K562 (cell line): Measurements from ENCODE around the gene RORB. TPM values are rescaled to one million over a fixed set of nuclear protein-coding genes. Genes with fewer than 3 reads are reported as not detected.
A peak's percentile ranks its signal among the peaks of the same experiment; 100 is the strongest.

Source experiments
- ATAC-seq: fragments of 200-7000 bp; cut with Tn5 transposase; 3 replicates; pipeline ENCODE4 v1.9.1; 2020; ENCODE audit warnings: moderate library complexity
- Bru-seq: library from RNA; stranded (reverse); fragments of 400-500 nt; gene quantifications from one replicate; lab custom pipeline; 2021; lab: Mats Ljungman, UMichigan
- BruChase-seq, 2 experiments: library from RNA; stranded (reverse); fragments of 400-500 nt; gene quantifications; one replicate each; lab custom pipeline; 2021; lab: Mats Ljungman, UMichigan
- BruUV-seq: library from RNA; stranded (reverse); fragments of 400-500 nt; replicated peaks from 2 replicates; lab custom pipeline; 2021; lab: Mats Ljungman, UMichigan
- CTCF ChIA-PET: fragments of 300-600 bp; formaldehyde crosslinking; extraction: SDS; loops from one replicate; lab custom pipeline; 2021; ENCODE audit warnings: low intra/inter-chr PET ratio; lab: Yijun Ruan, JAX
- POLR2A ChIA-PET: fragments of 300-600, 350-650 bp; sonication (Branson Sonifier 250); formaldehyde crosslinking; extraction: SDS; loops from one replicate; lab custom pipeline; 2021; ENCODE audit warnings: antibody characterized with exemption, inconsistent platforms; lab: Yijun Ruan, JAX
- DNase-seq, 4 experiments: peaks; one replicate each; pipeline versions ENCODE4 v3.0.0 to v3.0.0-alpha.2; 2011 to 2018; ENCODE audit warnings: low spot score in 3 of 4, mixed read lengths in 3 of 4; ENCODE audit errors: extremely low read depth in 1 of 4
- FAIRE-seq: peaks from 2 replicates; lab custom pipeline; 2011; peaks lifted over from hg19 to GRCh38; lab: Jason Lieb, UNC
- H2AFZ ChIP-seq: 2 replicates; pipeline ENCODE4 v1.6.0; 2011; ENCODE audit warnings: low read depth, low read length, control low read depth, inconsistent platforms
- H3K27ac ChIP-seq: fragments of 200-600 bp; 3 replicates; pipeline ENCODE4 v1.8.0; 2011; ENCODE audit warnings: low read depth, mild to moderate bottlenecking, control low read depth, inconsistent platforms, low read length, moderate library complexity, mixed read lengths; ENCODE audit errors: extremely low read depth
- H3K27me3 ChIP-seq, 2 experiments: fragments of 300-600 bp in 1 of 2; 2 replicates in 1 of 2; 3 replicates in 1 of 2; pipeline versions ENCODE4 v1.6.0 to v1.8.0; 2011; ENCODE audit warnings: inconsistent platforms in 2 of 2, low read length in 2 of 2, mild to moderate bottlenecking in 1 of 2, mixed read lengths in 1 of 2, moderate library complexity in 1 of 2; ENCODE audit not compliant: control insufficient read depth in 2 of 2, insufficient read depth in 2 of 2
- H3K36me3 ChIP-seq: fragments of 300-600 bp; 3 replicates; pipeline ENCODE4 v1.8.0; 2011; ENCODE audit warnings: mild to moderate bottlenecking, low read length, inconsistent platforms; ENCODE audit not compliant: control insufficient read depth, insufficient read depth
- H3K4me1 ChIP-seq, 2 experiments: fragments of 200-600 bp in 1 of 2; replicated peaks in 1 of 2; 2 replicates in 1 of 2; 3 replicates in 1 of 2; pipeline versions ENCODE4 v1.5.1 to v1.8.0; 2011; ENCODE audit warnings: inconsistent platforms in 2 of 2, low read length in 2 of 2, mild to moderate bottlenecking in 1 of 2, mixed read lengths in 1 of 2, moderate library complexity in 1 of 2; ENCODE audit not compliant: control insufficient read depth in 2 of 2, insufficient read depth in 2 of 2
- H3K4me2 ChIP-seq: 2 replicates; pipeline ENCODE4 v1.6.1; 2011; ENCODE audit warnings: low read length, control low read depth, inconsistent platforms, mixed read lengths; ENCODE audit not compliant: insufficient read depth
- H3K4me3 ChIP-seq: fragments of 200-600 bp; sonication (generic), shearing (Covaris generic); 2 replicates; pipeline ENCODE4 v1.5.1; 2016; ENCODE audit warnings: control low read depth, inconsistent platforms
- H3K79me2 ChIP-seq: fragments of 200-600 bp; 3 replicates; pipeline ENCODE4 v1.8.0; 2011; ENCODE audit warnings: low read length, inconsistent platforms; ENCODE audit not compliant: control insufficient read depth, insufficient read depth
- H3K9ac ChIP-seq, 2 experiments: 2 replicates each; pipeline versions ENCODE4 v1.6.0 to v1.6.1; 2011; ENCODE audit warnings: low read depth in 2 of 2, low read length in 2 of 2, control low read depth in 1 of 2, inconsistent platforms in 1 of 2, mild to moderate bottlenecking in 1 of 2, mixed read lengths in 1 of 2; ENCODE audit not compliant: insufficient read depth in 1 of 2
- H3K9me1 ChIP-seq: one replicate; pipeline ENCODE4 v1.6.0; 2011; ENCODE audit warnings: inconsistent platforms, mild to moderate bottlenecking, low read length, moderate library complexity; ENCODE audit not compliant: control insufficient read depth, insufficient read depth
- H3K9me3 ChIP-seq: replicated peaks from 2 replicates; pipeline ENCODE4 v1.5.1; 2011; ENCODE audit warnings: low read depth, low read length, inconsistent platforms; ENCODE audit not compliant: control insufficient read depth, insufficient read depth
- H4K20me1 ChIP-seq: replicated peaks from 2 replicates; pipeline ENCODE4 v1.6.1; 2011; ENCODE audit warnings: low read length, inconsistent platforms, mixed read lengths; ENCODE audit not compliant: control insufficient read depth, insufficient read depth
- CAMTA2 ChIP-seq: fragments of 250-450 bp; sonication (Bioruptor Pico); conservative IDR thresholded peaks from 2 replicates; pipeline ENCODE4 v1.5.1; 2022
- CREBBP ChIP-seq: IDR thresholded peaks from one replicate; pipeline ENCODE4 v1.6.1; 2012; ENCODE audit warnings: low read depth, mild to moderate bottlenecking, control low read depth, inconsistent platforms, low read length
- ILK ChIP-seq: fragments of 450-650 bp; IDR thresholded peaks from 2 replicates; pipeline ENCODE4 v1.6.1; 2016; ENCODE audit warnings: missing genetic modification characterization, low read depth, mild to moderate bottlenecking, missing compliant biosample characterization, moderate library complexity, borderline replicate concordance
- KDM1A ChIP-seq, 2 experiments: fragments of 450-650 bp; IDR thresholded peaks; 2 replicates each; pipeline ENCODE4 v1.6.1; 2016; ENCODE audit warnings: mild to moderate bottlenecking in 2 of 2
- NCOA1 ChIP-seq: fragments of 450-650 bp; IDR thresholded peaks from 2 replicates; pipeline ENCODE4 v1.6.1; 2016; ENCODE audit warnings: low read depth
- PHB ChIP-seq: fragments of 250-450 bp; sonication (Bioruptor Pico); IDR thresholded peaks from 2 replicates; pipeline ENCODE4 v1.5.0; 2021
- STAT5A ChIP-seq: IDR thresholded peaks from 2 replicates; pipeline ENCODE4 v1.6.1; 2012; ENCODE audit warnings: low read length, inconsistent platforms, borderline replicate concordance
- THAP12 ChIP-seq: fragments of 250-450 bp; sonication (Bioruptor Pico); IDR thresholded peaks from 2 replicates; pipeline ENCODE4 v1.9.0; 2021; ENCODE audit warnings: mild to moderate bottlenecking, inconsistent platforms
- ZNF174 ChIP-seq: fragments of 250-450 bp; sonication (Bioruptor Pico); IDR thresholded peaks from 2 replicates; pipeline ENCODE4 v1.4.0; 2020; ENCODE audit warnings: mild to moderate bottlenecking
- ZNF263 ChIP-seq: sonication (generic); formaldehyde crosslinking; IDR thresholded peaks from 2 replicates; pipeline ENCODE4 v1.8.0; 2022; ENCODE audit warnings: mild to moderate bottlenecking, missing genetic modification reagents, borderline replicate concordance
- ZNF445 ChIP-seq: fragments of 250-450 bp; sonication (Bioruptor Pico); IDR thresholded peaks from 2 replicates; pipeline ENCODE4 v1.4.0; 2020; ENCODE audit warnings: low read depth, mild to moderate bottlenecking, moderate library complexity
- WGBS: fragments of 100-300 bp; shearing (Covaris generic); methylation state at CpG from one replicate; pipeline ENCODE4 v1.1.6; 2016; ENCODE audit warnings: low coverage, mixed read lengths; ENCODE audit not compliant: insufficient coverage; ENCODE audit errors: missing lambda C conversion rate; 5-methylcytosine and 5-hydroxymethylcytosine counted together
- in situ Hi-C: fragments of 300-500 bp; cut with MboI; formaldehyde crosslinking; loops from 4 replicates; pipeline ENCODE4 v1.15.0; 2018; ENCODE audit warnings: inconsistent platforms, mixed read lengths
- intact Hi-C: fragments of 100-400 bp; cut with micrococcal nuclease; formaldehyde crosslinking; loops from 2 replicates; pipeline ENCODE4 v1.14.2; 2022
- long read RNA-seq, 3 experiments: library from polyadenylated mRNA in 2 of 3; library from RNA in 1 of 3; unstranded in 2 of 3; stranded (forward) in 1 of 3; transcript quantifications; one replicate each; pipeline ENCODE4 v2.0.0, GENCODE V29; 2019 to 2022
- polyA minus RNA-seq, 3 experiments: library from RNA; depleted of rRNA, polyadenylated mRNA; stranded (reverse); fragments of >200 nt; gene quantifications; 2 replicates each; pipeline ENCODE4 v1.2.3, GENCODE V29; 2011
- polyA plus RNA-seq, 8 experiments: library from polyadenylated mRNA; depleted of rRNA in 4 of 8; stranded (reverse) in 5 of 8; unstranded in 3 of 8; fragments of >200 nt; fragmentation: Nextera tagmentation in 2 of 8; fragmentation: Illumina TruSeq in 1 of 8; extraction: Ambion mirVana in 2 of 8; extraction: Trizol in 1 of 8; gene quantifications; 2 replicates each; pipeline versions ENCODE4 v1.2.1 to v1.2.3, GENCODE V29; 2011 to 2014; ENCODE audit warnings: inconsistent platforms in 1 of 8, missing spikeins in 1 of 8
- total RNA-seq, 7 experiments: library from RNA; depleted of rRNA in 6 of 7; stranded (reverse); fragments of >200 nt in 6 of 7; fragmentation: Illumina TruSeq in 2 of 7; extraction: Trizol in 2 of 7; gene quantifications; 2 replicates each; pipeline versions ENCODE4 v1.2.1 to v1.2.3, GENCODE V29; 2011 to 2021; ENCODE audit warnings: low replicate concordance in 1 of 7
- TF ChIP-seq, protein P1 (sequence below): fragments of 250-450 bp; sonication (Bioruptor Pico); IDR thresholded peaks from 2 replicates; pipeline ENCODE4 v1.8.0; 2022; ENCODE audit warnings: inconsistent platforms, mild to moderate bottlenecking, moderate library complexity, borderline replicate concordance

RORB gene
- total RNA-seq (2011; cell fraction: chromatin; rRNA removed; ENCODE audit: low replicate concordance), result not detected in 2 replicates
- not detected in 2 replicates for total RNA-seq (2011; cell fraction: nucleolus; rRNA removed)
- total RNA-seq (2011; cell fraction: nucleoplasm; rRNA removed), result not detected in 2 replicates
- total RNA-seq (2014; rRNA removed) (not detected in 2 replicates), total RNA-seq (2014; rRNA removed; fragmentation: Illumina TruSeq; extraction: Trizol) (not detected in 2 replicates), total RNA-seq (2015; rRNA removed; fragmentation: Illumina TruSeq; extraction: Trizol) (not detected in 2 replicates), total RNA-seq (2021) (not detected in 2 replicates), polyA plus RNA-seq (2011; rRNA removed) (not detected in 2 replicates), polyA plus RNA-seq (2014; fragmentation: Illumina TruSeq; extraction: Trizol) (not detected in 2 replicates), polyA plus RNA-seq (2014; fragmentation: Nextera tagmentation; extraction: Ambion mirVana) (not detected), polyA plus RNA-seq (2014; rRNA removed) (not detected in 2 replicates), polyA minus RNA-seq (2011; rRNA and poly(A)+ RNA removed) (not detected in 2 replicates), Bru-seq, nascent RNA (percentile 1 among the genes with signal in this experiment), BruChase-seq, experiment 1, labeled RNA remaining after a 2-hour chase (percentile 0 among the genes with signal in this experiment), BruChase-seq, experiment 2, labeled RNA remaining after a 6-hour chase (not detected)
- not detected in 2 replicates for polyA plus RNA-seq (2011; cell fraction: cytosol; rRNA removed)
- not detected in 2 replicates for polyA plus RNA-seq (2011; cell fraction: nucleus; rRNA removed)
- 0.04 TPM in 1 of 2 replicates, not detected in the other for polyA plus RNA-seq (2012)
- polyA minus RNA-seq (2011; cell fraction: cytosol; rRNA and poly(A)+ RNA removed), result not detected in 2 replicates
- not detected in 2 replicates for polyA minus RNA-seq (2011; cell fraction: nucleus; rRNA and poly(A)+ RNA removed)
- long read RNA-seq, experiment 1, result 0 reads
- long read RNA-seq, experiment 2, result 0 reads
- long read RNA-seq, experiment 3, result 0 reads

- POLR2A ChIA-PET, result no interaction called here
- TF ChIP-seq ZNF174 (CRISPR knock-in tag), result no peak
- no peak for TF ChIP-seq KDM1A (IDR thresholded peaks at IDR 0.05)
- no peak for TF ChIP-seq CAMTA2 (CRISPR knock-in tag)
- no peak for TF ChIP-seq CREBBP
- TF ChIP-seq PHB (CRISPR knock-in tag), result no peak
- TF ChIP-seq THAP12, result no peak
- TF ChIP-seq, protein P1, sequence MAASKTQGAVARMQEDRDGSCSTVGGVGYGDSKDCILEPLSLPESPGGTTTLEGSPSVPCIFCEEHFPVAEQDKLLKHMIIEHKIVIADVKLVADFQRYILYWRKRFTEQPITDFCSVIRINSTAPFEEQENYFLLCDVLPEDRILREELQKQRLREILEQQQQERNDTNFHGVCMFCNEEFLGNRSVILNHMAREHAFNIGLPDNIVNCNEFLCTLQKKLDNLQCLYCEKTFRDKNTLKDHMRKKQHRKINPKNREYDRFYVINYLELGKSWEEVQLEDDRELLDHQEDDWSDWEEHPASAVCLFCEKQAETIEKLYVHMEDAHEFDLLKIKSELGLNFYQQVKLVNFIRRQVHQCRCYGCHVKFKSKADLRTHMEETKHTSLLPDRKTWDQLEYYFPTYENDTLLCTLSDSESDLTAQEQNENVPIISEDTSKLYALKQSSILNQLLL (CRISPR knock-in tag), result no peak
- TF ChIP-seq NCOA1, result no peak
- no peak for TF ChIP-seq ZNF263 (CRISPR knock-in tag)
- no peak for TF ChIP-seq STAT5A
- no peak for TF ChIP-seq ILK (tag)
- no peak for TF ChIP-seq ZNF445 (CRISPR knock-in tag)
These were observed at the start of gene RORB for GRCh38 chr9:74496819-74497747. RORB (plus strand) TSS chr9:74497335; CDS start chr9:74497977, 642 bp downstream.

More at GRCh38 chr9:74496819-74497747, at the start of gene RORB:
- intact Hi-C loops (no loop called here), in situ Hi-C loops (no loop called here)
- peak; percentile 24 to 54 (median 50) for DNase-seq
- H3K27ac ChIP-seq, result no peak within 1 kb of the TSS
- H3K9ac ChIP-seq, result peak within 1 kb of the TSS in 1 of 2 experiments; percentile 45; a peak in 1 of 4 replicates
- peak within 1 kb of the TSS; percentile 68 for H3K4me2 ChIP-seq
- ATAC-seq, result peak; percentile 94
- peaks cover 0 to 12% of the 10 kb centered on the region in 2 experiments; a peak in 2 of 5 replicates for H3K4me1 ChIP-seq
- no peaks in the 10 kb centered on the region for H4K20me1 ChIP-seq
- no peak for FAIRE-seq
- 2% methylated on average over 17 of the region's 50 CpGs for WGBS
- H2AFZ ChIP-seq, result peak within 1 kb of the TSS; percentile 63; the same call in 1 of the 2 replicates
- H3K4me3 ChIP-seq, result peak within 1 kb of the TSS; percentile 8; the same call in 1 of the 2 replicates
- H3K36me3 ChIP-seq, result no peaks in the 10 kb centered on the region
- CTCF ChIA-PET, result no interaction called here
- no peaks in the 10 kb centered on the region for H3K79me2 ChIP-seq
- H3K9me3 ChIP-seq, result no peaks in the 10 kb centered on the region
- no TSS peak for BruUV-seq
- H3K9me1 ChIP-seq, result no peaks in the 10 kb centered on the region
- peaks cover 5 to 32% of the 10 kb centered on the region in 2 experiments; a peak in 3 of 5 replicates for H3K27me3 ChIP-seq
